GM21360 (cell line): ENCODE data around the gene MICALL2.
"Not testable (repeated sequence)": the region's sequence is repeated elsewhere in the genome, so short reads cannot be mapped to it uniquely, and the experiment has no call there.

Experiments
- ATAC-seq: cut with Tn5 transposase; IDR thresholded peaks from one replicate; pipeline ENCODE4 v1.9.1; 2021; ENCODE audit warnings: mild to moderate bottlenecking, moderate library complexity; ENCODE audit not compliant: unreplicated experiment

Gene MICALL2

DNA sequence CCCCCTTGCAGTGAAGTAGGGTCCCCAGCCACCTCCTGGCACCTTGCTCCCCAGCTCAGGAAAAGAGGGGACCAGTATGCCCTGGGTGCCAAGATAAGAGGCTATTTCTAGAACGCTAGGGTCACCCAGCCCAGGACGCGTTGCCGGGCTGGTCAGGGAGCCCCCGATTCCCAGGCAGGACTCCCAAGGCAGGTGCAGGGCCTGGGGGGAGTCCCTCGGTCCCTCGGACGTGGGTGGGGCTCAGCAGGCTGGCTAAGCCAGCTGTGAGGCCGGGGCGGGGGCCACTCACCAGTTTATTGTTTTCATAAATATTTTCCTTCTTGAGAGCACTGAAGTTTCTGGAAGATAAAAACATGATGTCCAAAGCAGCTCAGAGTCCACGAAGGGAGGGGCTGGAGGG, 9.3 kb downstream of the MICALL2 start:
- no peak for ATAC-seq

DNA sequence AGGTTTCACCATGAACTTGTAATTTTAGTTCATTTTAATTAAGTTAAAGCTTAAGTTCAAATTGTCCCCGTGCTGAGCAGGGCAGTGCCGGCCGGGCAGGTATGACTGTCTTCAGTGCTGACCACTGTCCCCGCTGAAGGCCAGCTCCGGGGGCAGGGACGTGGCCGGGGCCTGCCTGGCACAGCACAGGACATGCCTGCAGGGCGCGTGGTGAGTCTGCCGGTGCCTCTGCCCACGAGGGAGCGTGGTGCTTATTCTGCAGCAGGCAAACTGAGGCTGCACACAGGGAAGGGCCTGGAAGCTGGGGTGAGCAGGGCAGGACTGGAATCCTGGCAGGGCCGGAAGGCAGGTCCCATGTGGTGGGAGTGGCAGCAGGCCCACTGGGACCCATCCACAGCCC, 9.8 kb downstream of the MICALL2 start:
- no peak for ATAC-seq

DNA sequence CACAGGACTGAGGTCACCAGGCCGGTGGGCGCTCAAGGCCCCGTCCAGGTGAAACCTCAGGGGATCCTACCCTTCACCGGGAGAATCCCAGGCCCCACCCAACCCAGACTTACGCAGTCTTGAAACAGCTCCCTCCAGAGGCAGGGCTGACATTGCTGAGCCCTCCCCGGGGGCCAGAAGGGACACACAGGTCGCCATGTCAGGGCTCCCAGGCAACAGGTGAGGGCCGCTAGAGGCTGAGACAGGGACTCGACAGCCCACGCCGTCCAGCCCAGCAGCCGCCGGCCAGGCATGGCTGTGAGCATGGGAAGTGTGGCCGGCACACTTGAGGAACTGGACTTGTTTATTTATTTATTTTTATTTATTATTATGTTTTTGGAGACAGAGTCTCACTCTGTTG, 10.3 kb downstream of the MICALL2 start:
- no peak for ATAC-seq

DNA sequence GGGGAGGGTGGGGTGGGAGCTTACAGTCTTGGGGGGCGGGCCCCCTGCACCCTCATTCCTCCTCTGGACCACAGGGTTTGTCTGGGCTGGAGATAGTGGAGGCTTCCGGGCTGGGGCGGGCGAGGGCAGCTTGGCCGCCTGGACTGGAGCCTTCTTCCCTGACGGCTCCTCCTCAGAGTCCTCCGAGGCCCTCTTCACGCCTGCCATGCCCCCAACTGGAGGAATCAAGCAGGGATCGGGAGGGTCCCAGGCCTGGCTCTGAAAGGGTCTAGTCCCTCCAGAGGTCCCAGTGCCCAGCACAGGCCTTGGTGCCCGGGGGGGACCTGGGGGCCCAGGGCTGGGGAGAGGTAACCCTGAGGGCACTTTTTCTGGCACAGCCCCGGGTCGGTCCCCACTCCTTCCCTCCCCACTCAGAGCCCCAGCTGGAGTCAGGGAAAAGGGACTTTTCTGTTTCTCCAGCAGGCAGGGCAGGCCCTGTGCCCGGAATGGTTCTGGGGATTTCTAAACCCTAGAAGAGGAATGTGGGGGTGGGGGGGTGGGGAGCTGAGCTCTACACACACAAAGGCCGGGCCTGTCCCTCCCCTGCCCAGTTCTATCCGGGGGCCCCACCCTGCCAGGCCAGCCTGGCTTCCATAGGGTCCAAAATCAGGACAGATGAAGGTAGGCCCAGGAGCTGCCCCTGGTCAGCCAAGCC, 11.6 kb downstream of the MICALL2 start:
- no peak for ATAC-seq

DNA sequence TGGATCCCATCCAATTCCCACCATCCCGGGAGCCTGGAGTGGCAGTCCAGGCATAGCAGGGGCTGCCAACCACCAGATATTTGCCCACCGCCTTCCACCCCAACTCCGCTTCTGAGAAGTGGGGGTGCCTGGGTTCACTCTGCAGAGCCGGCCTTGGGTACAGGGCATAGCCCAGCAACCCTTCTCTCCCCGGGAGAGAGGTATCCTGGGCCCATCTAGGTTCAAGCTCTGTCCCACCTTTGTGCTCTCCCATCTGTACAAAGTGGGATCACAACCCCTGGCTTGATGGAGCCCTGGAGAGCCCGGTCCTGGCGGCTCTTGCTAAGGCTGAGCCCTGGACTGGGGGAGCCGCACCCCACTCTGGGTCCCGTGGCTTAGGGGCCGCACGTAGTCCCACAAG, 12.2 kb downstream of the MICALL2 start:
- no peak for ATAC-seq

DNA sequence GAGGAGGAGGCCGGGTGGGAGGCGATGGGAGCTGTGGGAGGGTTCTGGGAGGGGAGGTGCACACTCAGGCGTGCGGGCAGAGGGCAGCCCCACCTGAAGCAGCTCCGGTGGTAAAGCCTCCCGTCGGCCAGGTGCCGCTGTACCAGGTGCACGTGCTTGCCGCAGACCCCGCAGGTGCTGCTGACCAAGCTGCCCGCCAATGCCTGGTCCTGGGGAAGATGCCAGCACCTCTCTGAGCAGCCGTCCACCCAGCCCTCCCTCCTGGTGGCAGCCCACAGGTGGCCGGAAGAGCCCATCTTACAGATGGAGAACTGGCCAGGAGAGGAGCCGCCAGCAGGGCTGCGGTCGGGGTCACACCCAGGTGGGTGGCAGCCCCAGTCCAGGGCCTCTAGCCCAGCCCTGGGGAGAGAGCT, 12.6 kb downstream of the MICALL2 start:
- ATAC-seq: no peak

DNA sequence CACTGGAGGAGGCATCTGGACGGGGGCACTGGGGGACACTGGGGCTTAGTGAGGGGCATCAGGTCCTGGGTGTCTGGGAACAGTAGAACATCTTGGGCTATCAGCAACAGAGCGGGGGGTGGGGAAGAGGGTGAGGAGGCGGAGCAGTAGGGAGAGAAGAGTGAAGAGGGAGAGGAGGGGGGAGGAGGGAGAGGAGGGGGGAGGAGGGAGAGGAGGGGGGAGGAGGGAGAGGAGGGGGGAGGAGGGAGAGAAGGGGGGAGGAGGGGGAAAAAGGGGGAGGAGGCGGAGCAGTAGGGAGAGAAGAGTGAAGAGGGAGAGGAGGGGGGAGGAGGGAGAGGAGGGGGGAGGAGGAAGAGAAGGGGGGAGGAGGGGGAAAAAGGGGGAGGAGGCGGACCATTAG, 13.2 kb downstream of the MICALL2 start:
- ATAC-seq: not testable (repeated sequence)

DNA sequence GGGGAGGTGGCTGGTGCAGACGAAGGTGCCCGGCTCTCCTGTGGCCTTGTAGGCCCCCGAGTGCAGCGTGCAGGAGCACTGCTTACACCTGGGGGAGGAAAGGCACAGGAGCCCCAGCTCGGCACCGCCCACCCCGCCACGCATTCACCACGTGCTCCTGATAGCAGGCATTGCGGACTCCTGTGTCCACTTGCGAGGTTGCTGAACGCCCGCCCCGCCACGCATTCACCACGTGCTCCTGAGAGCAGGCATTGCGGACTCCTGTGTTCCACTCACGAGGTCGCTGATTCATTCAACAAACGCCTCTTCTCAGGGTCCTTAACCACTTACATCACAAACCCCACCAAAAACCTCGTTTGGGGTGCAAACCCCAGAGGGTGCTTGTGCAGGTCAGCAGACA, 13.9 kb downstream of the MICALL2 start:
- ATAC-seq: no peak

DNA sequence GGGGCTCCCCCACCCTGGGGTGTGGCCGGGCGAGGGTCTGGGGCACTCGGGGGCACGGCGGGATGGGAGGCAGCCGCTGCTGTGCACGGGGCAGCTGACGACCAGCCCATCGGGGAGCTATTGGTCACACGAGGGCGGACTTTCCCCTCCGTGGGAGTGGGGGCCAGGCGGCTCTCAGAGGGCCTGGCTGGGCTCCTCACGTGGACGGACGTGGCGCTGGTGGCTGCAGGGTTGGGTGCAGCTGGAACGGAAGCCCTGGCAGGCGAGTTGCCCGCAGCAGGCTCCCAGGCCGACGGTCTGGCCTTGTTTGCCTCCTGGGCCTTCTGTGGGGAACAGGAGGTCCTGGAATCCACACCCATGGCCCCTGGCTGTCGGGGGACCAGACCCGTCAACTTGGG, 14.3 kb downstream of the MICALL2 start:
- ATAC-seq: no peak

DNA sequence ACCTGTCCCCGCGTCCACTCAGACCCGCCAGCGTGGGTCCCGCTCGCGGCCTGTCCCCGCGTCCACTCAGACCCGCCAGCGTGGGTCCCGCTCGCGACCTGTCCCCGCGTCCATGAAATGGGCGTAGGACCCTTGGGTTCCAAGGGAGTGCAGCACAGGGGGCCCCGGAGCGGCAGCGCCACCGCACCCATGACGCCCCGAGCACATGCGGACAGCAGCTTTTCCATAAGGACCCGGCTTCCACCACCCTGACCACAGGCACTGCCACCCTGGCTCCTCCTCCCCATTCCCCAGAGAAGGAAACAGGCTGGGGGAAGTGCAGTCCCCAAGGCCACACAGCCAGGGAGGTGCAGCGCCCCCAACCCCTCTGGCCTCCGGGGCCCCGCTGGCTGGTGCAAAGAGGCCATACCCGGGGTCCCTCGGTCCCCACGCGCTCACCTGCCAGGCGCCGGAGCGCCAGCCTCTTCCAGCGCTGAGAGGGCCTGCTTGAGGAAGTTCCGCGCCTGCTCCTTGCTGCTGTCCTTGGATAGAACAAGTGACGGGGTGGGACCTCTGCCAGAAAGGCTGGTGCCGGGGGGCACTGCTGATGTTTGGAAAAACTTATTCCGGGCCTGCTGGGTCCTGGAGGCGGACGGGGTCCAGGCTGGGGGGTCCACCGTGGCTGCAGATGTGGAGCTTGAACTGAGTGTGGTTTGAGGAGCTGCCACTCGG, 14.9 kb downstream of the MICALL2 start:
- ATAC-seq: no peak

DNA sequence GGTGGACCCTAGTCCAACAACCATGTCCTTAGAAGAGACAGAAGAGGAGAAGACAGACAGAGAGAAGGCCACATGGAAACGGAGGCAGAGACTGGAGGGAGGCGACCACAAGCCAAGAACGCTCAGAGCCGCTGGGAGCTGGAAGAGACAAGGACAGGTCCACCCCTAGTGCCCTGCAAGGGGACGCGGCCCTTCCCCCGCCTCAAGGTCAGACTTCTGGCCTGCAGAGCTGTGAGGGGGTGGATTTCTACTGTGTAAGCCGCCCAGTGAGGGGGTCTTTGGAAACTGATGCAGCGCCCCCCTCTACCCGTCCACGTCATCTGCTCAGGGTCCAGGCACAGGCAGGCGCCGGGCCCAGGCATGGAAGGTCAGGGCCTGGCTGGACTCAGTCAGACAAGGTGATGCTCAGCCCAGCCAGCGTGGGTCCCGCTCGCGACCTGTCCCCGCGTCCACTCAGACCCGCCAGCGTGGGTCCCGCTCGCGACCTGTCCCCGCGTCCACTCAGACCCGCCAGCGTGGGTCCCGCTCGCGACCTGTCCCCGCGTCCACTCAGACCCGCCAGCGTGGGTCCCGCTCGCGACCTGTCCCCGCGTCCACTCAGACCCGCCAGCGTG, 15.6 kb downstream of the MICALL2 start:
- not testable (repeated sequence) for ATAC-seq

DNA sequence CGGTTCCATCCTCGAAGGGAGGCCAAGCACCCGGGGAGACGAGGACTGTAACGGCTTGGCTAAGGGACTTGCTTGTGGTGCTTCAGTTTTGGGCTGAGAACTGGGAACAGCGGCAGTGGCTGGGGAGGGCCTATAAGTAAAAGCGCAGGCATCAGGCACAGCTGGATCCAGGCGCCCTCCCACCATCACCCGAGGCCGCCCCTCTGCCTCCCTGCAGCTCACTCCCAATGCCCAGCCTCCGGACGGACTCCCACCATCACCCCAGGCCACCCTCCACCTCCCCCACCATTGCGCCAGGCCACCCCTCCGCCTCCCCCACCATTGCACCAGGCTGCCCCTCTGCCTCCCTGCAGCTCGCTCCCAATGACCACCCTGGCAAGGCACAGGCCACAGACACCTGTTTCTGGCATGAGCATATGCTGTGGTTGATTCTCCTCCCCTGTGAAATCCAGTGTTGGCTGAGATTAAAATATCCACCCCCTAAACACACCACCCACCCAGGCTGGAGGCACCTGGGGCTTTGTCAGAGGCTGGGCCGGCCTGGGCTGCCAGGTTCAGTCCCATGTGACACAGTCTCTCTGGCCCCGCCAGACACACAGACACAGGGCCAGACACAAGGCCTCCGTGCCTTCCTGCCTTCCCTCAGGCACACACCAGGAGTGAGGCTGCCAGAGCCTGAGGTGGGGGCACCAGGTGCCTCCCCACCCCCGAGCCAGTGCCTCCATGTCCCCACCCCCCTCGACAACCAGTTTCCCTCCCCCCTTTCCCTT, 16.7 kb downstream of the MICALL2 start:
- ATAC-seq: no peak

DNA sequence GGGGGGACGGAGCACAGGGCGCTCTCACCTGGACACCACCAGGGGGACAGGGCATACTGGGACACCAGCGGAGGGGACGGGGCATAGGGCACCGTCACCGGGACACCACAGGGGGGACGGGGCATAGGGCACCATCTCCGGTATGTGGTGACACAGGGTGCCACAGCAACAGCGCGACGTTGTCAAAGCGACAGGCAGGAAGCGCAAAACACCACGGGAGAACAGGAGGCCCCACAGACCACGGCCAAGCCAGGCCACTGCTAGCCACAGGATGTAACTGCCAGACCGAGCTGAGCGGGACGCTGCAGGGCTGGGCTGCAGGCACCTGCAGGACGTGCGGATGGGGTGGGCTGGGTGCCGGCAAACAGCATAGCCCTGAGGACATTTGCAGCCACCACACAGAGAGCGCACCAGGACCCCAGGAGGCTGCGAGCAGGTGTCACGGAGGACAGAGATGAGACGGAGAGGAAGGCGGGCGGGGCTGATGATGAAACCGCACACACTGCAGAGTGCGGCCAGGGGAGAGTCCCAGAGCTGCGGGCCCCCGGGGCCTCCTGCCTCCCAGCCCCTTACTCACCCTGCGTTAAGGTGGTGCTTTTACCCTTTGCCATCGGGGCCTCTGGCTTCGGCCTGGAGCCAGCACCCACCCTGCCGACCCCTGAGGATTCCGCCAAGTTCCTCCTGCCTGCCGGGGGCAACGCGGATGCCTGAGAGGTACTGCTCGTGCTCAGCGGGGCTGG, 17.5 kb downstream of the MICALL2 start:
- no peak for ATAC-seq

DNA sequence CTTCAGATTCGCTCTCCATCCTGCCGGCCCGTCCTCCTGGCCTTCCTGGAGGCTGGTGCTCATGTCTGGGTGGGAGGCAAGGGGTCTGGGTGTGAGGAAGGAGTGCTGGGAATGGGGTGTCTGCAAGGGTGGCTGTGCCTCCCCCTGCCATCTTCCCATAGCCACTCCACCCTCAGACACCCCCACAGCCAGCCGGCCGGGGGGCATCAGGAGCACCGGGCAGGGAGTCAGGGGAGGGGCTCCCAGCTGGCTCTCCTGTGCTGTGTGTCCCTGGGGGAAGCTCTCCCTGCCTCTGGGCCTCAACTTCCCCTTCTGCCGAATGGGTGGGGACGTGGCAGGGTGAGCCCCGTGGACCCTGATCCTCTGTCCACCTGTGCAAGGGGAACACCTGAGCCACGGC, 18.6 kb downstream of the MICALL2 start:
- ATAC-seq: no peak

DNA sequence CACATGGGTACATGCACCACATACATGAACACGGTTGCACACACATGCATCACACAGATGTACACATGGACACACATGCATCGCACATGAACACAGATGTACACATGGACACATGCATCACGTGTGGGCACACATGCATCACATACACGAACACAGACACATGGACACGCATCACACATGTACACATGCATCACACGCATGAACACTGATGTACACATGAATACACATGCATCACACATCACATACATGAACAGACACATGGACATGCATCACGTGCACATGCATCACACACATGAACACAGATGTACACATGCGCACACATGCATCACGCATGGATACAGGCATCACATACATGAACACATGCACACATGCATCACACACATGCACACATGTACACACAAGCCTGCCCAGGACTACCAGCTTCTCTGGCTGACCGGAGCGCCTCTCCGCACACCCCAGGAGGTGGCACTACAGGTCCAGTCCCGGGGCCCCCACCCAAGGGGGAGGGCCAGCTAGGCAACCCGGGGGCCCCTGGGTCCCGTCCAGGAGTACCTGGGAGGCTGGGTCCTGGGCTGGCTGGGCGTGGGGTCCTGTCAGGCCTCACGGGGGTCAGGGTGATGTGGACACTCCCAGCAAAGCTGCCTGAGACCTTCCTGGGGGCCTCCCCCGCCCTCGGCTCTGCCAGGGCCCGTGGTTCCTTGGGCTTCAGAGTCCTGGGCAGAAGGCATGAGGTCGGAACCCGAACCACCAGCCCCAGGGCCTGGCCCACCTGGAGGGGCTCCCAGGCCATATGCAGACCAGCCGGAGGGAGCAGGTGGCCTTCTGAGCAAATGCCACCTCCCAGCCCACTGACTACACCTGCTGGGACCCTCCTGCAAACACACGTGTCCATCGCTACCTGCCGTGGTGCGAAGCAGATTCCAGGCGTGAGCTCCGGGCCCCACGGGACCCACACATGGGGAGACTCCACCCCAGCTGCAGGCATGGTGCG, 19.6 kb downstream of the MICALL2 start:
- ATAC-seq: no peak

DNA sequence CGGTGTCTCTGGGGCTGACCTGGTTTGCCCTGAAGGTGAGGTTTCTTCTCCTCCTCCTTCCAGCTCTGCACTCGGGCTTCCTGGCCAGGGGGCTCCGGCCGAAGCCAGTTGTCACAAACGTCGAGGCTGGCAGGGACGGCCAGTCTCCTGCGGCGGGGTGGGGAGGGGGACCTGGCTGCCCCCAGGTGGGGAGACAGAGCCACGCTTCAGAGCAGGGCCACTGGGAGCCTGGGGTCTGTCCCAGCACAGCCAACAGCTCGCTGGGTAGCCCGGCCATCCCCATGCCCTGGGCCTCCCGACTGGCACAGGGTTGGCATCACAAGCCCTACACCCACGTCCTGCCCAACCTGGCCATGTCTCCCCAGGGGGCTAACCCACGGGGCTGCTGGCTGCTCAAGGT, 20.4 kb downstream of the MICALL2 start:
- no peak for ATAC-seq

DNA sequence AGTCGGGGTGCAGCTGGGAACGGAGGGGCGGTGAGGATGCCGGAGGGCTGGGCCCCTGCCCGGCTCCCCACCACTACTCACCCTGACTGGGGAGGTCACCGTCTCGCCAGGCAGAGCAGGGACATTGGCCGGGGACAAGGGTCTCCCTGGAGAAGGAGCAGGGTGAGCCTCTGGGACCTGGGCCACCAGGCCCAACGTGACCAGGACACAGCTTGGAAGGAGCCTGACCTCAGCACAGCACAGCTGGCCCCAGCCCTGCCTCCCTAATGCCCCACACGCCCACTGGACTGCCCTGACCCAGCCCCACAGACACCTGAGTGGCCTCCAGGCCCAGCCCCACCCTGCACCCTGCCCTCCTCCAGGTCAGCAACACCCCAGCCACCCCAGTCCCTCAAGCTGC, 21.1 kb downstream of the MICALL2 start:
- ATAC-seq: no peak

DNA sequence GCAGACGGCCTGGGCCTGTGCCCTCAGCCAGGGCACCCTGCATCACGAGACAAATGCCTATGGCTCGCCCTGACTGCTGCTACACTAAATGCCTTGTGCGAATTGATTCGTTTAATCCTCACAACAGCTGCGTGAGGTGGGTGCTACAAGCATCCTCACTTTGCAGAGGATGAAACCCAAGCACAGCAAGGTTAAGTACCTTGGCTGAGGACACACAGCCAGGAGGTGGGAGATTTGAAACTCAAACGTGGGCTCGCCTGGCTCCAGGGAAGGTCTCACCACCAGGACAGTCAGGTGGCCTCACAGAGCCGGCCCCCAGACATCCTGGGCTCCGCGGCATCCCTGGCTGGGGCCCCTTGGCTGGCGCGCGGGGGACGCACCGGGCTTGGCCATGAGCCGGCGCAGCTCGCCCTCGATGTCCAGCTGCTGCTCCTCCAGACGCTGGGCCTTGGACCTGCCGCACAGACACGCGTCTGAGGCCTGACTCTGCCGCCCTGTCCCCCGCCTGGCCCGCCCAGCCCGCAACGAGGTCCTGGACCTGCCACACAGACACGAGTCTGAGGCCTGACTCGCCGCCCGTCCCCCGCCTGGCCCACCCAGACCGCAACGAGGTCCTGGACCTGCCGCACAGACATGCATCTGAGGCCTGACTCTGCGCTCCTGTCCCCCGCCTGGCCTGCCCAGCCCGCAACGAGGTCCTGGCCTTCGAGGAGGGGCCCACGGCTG, 22.0 kb downstream of the MICALL2 start:
- ATAC-seq: no peak

DNA sequence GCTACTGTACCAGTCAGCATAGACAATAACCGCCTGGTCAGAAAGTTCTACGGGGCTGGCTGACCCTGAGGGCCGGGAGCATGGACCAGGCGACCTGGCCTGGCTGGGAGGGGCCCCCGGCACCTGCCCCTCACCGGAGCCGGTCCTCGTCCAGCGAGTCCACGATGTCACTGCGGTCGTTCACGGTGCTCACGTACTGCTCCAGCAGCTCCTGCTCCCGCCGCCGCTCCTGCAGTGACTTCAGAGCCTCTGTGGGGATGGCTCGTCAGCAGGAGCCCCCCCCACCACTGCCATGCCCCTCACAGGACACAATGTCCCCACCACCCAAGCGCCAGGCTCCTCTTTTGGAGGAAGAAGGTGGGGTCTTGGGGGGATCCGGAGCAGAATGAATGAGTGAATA, 22.7 kb downstream of the MICALL2 start:
- ATAC-seq: no peak
